ENCODE measurements around the gene SDK2.

DNA sequence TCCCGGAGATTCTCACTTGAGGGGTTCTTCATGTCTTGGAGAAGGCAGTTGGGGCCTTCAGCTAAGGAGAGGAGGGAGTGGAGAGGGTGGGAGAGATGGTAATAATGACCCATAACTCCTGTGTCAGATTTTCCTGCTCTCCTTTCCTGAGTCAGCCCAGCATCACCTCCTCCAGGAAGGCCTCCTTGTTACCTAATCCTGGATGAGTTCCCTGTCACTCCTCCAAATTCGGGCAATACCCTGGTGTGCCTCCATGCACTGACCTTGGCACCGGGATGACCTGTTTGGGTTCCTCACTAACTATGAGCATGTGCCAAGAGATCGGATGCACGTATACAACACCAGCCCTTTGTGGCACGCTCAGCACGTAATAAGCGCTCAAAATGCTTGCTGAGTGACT is 38.8 kb downstream of the SDK2 start:
- TF ChIP-seq, protein P1, sequence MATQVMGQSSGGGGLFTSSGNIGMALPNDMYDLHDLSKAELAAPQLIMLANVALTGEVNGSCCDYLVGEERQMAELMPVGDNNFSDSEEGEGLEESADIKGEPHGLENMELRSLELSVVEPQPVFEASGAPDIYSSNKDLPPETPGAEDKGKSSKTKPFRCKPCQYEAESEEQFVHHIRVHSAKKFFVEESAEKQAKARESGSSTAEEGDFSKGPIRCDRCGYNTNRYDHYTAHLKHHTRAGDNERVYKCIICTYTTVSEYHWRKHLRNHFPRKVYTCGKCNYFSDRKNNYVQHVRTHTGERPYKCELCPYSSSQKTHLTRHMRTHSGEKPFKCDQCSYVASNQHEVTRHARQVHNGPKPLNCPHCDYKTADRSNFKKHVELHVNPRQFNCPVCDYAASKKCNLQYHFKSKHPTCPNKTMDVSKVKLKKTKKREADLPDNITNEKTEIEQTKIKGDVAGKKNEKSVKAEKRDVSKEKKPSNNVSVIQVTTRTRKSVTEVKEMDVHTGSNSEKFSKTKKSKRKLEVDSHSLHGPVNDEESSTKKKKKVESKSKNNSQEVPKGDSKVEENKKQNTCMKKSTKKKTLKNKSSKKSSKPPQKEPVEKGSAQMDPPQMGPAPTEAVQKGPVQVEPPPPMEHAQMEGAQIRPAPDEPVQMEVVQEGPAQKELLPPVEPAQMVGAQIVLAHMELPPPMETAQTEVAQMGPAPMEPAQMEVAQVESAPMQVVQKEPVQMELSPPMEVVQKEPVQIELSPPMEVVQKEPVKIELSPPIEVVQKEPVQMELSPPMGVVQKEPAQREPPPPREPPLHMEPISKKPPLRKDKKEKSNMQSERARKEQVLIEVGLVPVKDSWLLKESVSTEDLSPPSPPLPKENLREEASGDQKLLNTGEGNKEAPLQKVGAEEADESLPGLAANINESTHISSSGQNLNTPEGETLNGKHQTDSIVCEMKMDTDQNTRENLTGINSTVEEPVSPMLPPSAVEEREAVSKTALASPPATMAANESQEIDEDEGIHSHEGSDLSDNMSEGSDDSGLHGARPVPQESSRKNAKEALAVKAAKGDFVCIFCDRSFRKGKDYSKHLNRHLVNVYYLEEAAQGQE (IDR thresholded peaks at IDR 0.05; ENCODE audit: insufficient read depth in 1 of 2, low read depth in 2 of 2, low read length in 2 of 2): no peak
- TF ChIP-seq POLR2AphosphoS5 (IDR thresholded peaks at IDR 0.05; ENCODE audit: low read depth, low read length): no peak
- TF ChIP-seq SIN3A (IDR thresholded peaks at IDR 0.05; ENCODE audit: borderline replicate concordance, insufficient read depth, low read length): no peak
- no peak for TF ChIP-seq TAF1 (IDR thresholded peaks at IDR 0.05; ENCODE audit: borderline replicate concordance, insufficient read depth, low read length)
